ENCODE data around the gene PPP4R1.

The PPP4R1 gene

DNA sequence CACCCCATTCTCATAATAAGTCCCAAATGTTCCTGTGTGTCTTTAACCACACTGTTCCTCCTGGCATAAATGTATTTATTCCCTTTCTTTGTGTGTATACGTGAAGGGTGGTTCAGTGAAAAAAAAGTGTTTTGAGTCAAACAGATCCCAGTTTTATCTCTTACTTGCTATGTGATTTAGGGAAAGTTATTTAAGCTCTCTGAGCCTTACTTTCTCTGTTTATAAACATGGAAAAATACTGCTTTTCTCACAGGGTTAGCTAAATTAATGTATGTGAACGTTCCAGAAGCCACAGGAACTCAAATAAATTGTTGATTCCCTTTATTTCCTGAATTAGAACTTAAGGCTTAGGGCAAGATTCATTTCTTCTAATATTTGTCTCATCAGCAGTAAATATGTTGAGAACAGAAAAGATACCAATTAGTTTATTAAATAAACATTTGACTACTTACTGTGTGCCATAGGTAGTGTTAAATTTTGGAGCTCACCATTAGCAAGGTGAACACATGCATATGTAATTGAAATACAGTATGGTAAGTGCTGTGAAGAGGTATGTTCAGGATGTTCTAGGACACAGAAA is 105.8 kb downstream of the PPP4R1 start:
- TF ChIP-seq, protein P1, sequence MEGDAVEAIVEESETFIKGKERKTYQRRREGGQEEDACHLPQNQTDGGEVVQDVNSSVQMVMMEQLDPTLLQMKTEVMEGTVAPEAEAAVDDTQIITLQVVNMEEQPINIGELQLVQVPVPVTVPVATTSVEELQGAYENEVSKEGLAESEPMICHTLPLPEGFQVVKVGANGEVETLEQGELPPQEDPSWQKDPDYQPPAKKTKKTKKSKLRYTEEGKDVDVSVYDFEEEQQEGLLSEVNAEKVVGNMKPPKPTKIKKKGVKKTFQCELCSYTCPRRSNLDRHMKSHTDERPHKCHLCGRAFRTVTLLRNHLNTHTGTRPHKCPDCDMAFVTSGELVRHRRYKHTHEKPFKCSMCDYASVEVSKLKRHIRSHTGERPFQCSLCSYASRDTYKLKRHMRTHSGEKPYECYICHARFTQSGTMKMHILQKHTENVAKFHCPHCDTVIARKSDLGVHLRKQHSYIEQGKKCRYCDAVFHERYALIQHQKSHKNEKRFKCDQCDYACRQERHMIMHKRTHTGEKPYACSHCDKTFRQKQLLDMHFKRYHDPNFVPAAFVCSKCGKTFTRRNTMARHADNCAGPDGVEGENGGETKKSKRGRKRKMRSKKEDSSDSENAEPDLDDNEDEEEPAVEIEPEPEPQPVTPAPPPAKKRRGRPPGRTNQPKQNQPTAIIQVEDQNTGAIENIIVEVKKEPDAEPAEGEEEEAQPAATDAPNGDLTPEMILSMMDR (IDR thresholded peaks at IDR 0.05): no peak
- no peak for TF ChIP-seq ZFX (IDR thresholded peaks at IDR 0.05; ENCODE audit: borderline replicate concordance)
- H3K27ac ChIP-seq: no peak overlapping the region

DNA sequence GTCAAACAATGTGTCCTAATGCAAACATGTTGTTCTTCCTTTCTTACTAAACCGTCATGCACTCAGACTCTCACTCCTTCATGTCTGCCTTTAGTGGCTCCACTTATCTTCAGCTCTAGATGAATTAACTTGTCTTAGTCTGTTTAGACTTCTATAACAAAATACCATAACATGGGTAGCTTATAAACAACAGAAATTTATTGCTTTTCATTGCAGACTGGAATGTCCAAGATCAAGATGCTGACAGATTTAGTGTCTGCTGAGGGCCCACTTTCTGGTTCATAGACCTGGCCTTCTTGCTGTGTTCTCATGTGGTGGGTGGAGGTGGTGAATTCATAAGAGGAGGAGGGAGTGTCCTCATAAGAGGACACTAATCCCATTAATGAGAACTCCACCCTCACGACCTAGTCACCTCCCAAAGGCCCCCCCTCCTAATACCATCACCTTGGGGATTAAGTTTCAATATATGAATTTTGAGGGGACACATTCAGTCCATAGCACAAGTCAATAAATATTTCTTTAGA is 106.7 kb downstream of the PPP4R1 start:
- H3K27ac ChIP-seq: no peak overlapping the region
- TF ChIP-seq, protein P1 (IDR thresholded peaks at IDR 0.05): no peak
- TF ChIP-seq ZFX (IDR thresholded peaks at IDR 0.05; ENCODE audit: borderline replicate concordance): no peak

DNA sequence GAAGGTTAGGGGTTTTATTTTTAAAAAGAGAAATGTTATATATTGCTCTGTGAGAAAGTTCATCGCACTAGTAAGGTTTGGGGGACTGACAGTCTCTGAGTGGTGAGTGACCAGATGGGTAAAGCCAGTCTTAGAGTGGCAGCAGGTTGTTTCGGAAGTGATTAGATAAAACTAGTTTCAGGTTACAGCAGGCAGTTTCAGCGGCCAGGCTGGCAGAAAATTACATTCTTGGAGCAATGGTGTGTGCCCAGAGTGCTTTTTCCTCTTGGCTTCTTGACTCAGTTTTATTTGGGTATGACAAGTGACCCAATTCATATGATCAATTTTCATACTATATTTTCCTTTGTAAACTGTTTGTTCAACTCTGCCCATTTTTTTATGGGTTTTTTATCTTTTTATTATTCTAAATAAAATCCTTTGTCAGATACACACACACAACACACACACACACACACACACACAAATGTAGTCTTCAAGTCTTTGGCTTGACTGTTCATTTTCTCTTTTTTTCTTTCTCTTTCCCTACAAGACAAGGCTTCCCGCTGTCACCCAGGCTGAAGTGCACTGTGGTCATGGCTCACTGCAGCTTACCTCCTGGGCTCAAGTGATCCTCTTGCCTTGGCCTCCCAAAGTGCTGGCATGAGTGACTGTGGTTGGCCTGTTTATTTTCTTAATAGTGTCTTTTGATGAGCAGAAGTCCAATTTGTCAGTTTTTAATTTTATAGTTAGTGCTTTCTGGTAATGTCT is 108.1 kb downstream of the PPP4R1 start:
- no peak overlapping the region for H3K27ac ChIP-seq
- TF ChIP-seq, protein P1 (IDR thresholded peaks at IDR 0.05): no peak
- TF ChIP-seq ZFX (IDR thresholded peaks at IDR 0.05; ENCODE audit: borderline replicate concordance): no peak
